GM19099 (cell line): ENCODE data around the gene TRIM7.

Experiments used
- POLR2A ChIP-seq: IDR thresholded peaks from 3 replicates; pipeline ENCODE4 v1.6.1; 2011; ENCODE audit warnings: low read depth; ENCODE audit not compliant: insufficient read length; ENCODE audit errors: extremely low read depth

TRIM7 gene

GRCh38 chr5:181173420-181174342, 31.3 kb downstream of the TRIM7 start:
- no peak for TF ChIP-seq POLR2A

GRCh38 chr5:181173027-181173419, 32.0 kb downstream of the TRIM7 start:
- TF ChIP-seq POLR2A: no peak

- no peak for TF ChIP-seq POLR2A
Measured at GRCh38 chr5:181171782-181172181, 33.2 kb downstream of the TRIM7 start.

GRCh38 chr5:181170996-181171395, 34.0 kb downstream of the TRIM7 start:
- no peak for TF ChIP-seq POLR2A

GRCh38 chr5:181170237-181170825, 34.7 kb downstream of the TRIM7 start:
- TF ChIP-seq POLR2A: no peak

GRCh38 chr5:181168595-181169118, 36.3 kb downstream of the TRIM7 start:
- no peak for TF ChIP-seq POLR2A

- no peak for TF ChIP-seq POLR2A
Measured at GRCh38 chr5:181167814-181168488, 37.0 kb downstream of the TRIM7 start.

GRCh38 chr5:181166812-181167733, 37.9 kb downstream of the TRIM7 start:
- TF ChIP-seq POLR2A: no peak

GRCh38 chr5:181164076-181164952, 40.7 kb downstream of the TRIM7 start:
- TF ChIP-seq POLR2A: no peak

- no peak for TF ChIP-seq POLR2A
Measured at GRCh38 chr5:181163487-181164075, 41.4 kb downstream of the TRIM7 start.

GRCh38 chr5:181161534-181162175, 43.3 kb downstream of the TRIM7 start:
- TF ChIP-seq POLR2A: no peak

GRCh38 chr5:181160152-181160754, 44.7 kb downstream of the TRIM7 start:
- TF ChIP-seq POLR2A: no peak
